H1 (cell line): Measurements from ENCODE around the gene ZNF586. TPM values are rescaled to one million over a fixed set of nuclear protein-coding genes. Genes with fewer than 3 reads are reported as not detected.
A peak's percentile ranks its signal among the peaks of the same experiment; 100 is the strongest.

ENCODE experiments used
- CTCF ChIA-PET: fragments of 300-600 bp; sonication (Branson Sonifier 250); formaldehyde crosslinking; loops from one replicate; lab custom pipeline; 2021; ENCODE audit not compliant: partially characterized antibody; lab: Charles Lee
- POLR2A ChIA-PET: fragments of 300-600 bp; sonication (Branson Sonifier 250); formaldehyde crosslinking; loops from one replicate; lab custom pipeline; 2021; ENCODE audit warnings: inconsistent platforms; ENCODE audit not compliant: partially characterized antibody; lab: Charles Lee
- DNase-seq, 2 experiments: peaks; one replicate each; pipeline versions ENCODE4 v3.0.0 to v3.0.0-alpha.2; 2010 to 2022; ENCODE audit warnings: low spot score in 2 of 2, low read depth in 1 of 2, mixed read lengths in 1 of 2
- FAIRE-seq: peaks from 2 replicates; lab custom pipeline; 2011; peaks lifted over from hg19 to GRCh38; lab: Jason Lieb, UNC
- H2AFZ ChIP-seq: 2 replicates; pipeline ENCODE4 v1.8.1; 2012; ENCODE audit warnings: low read length, inconsistent platforms
- H2AK5ac ChIP-seq: 2 replicates; pipeline ENCODE4 v1.6.1; 2013; ENCODE audit warnings: low read depth, low read length
- H2BK120ac ChIP-seq: replicated peaks from 2 replicates; pipeline ENCODE3; 2013; ENCODE audit warnings: low read depth, low read length, inconsistent platforms
- H2BK12ac ChIP-seq: 2 replicates; pipeline ENCODE4 v1.6.1; 2013; ENCODE audit warnings: low read depth, low read length
- H2BK15ac ChIP-seq: 2 replicates; pipeline ENCODE4 v1.6.1; 2013; ENCODE audit warnings: low read length
- H2BK20ac ChIP-seq: 2 replicates; pipeline ENCODE4 v1.6.1; 2013; ENCODE audit warnings: low read length
- H2BK5ac ChIP-seq: 2 replicates; pipeline ENCODE4 v1.6.1; 2013; ENCODE audit warnings: low read depth, low read length
- H3K14ac ChIP-seq: 2 replicates; pipeline ENCODE4 v1.6.1; 2013; ENCODE audit warnings: inconsistent platforms; ENCODE audit not compliant: insufficient read length
- H3K18ac ChIP-seq: 2 replicates; pipeline ENCODE4 v1.6.1; 2013; ENCODE audit warnings: low read length; ENCODE audit errors: extremely low read depth
- H3K23ac ChIP-seq: 2 replicates; pipeline ENCODE4 v1.6.1; 2013; ENCODE audit warnings: inconsistent platforms; ENCODE audit not compliant: insufficient read length
- H3K23me2 ChIP-seq: 2 replicates; pipeline ENCODE4 v1.6.1; 2013; ENCODE audit warnings: low read depth, low read length
- H3K27ac ChIP-seq: 2 replicates; pipeline ENCODE4 v1.6.1; 2011; ENCODE audit warnings: low read depth, low read length, inconsistent platforms
- H3K27me3 ChIP-seq, 4 experiments: replicated peaks in 1 of 4; 1 replicate in 1 of 4; 2 replicates in 3 of 4; pipeline versions ENCODE4 v1.6.1 to v1.8.1; 2011 to 2013; ENCODE audit warnings: low read length in 3 of 4, mild to moderate bottlenecking in 3 of 4, inconsistent platforms in 2 of 4, mixed read lengths in 2 of 4, moderate library complexity in 1 of 4; ENCODE audit not compliant: control insufficient read depth in 3 of 4, insufficient read depth in 3 of 4; ENCODE audit errors: extremely low read depth in 1 of 4
- H3K36me3 ChIP-seq, 4 experiments: 2 replicates each; pipeline versions ENCODE4 v1.6.1 to v1.8.1; 2011 to 2013; ENCODE audit warnings: mild to moderate bottlenecking in 4 of 4, low read length in 3 of 4, moderate library complexity in 2 of 4, control low read depth in 1 of 4, inconsistent platforms in 1 of 4; ENCODE audit not compliant: insufficient read depth in 4 of 4, control insufficient read depth in 2 of 4
- H3K4ac ChIP-seq: replicated peaks from 2 replicates; pipeline ENCODE3; 2013; ENCODE audit warnings: low read length, low read depth, mixed read lengths, inconsistent platforms; ENCODE audit not compliant: insufficient read length
- H3K4me1 ChIP-seq, 4 experiments: replicated peaks in 1 of 4; 1 replicate in 1 of 4; 2 replicates in 3 of 4; pipeline versions ENCODE4 v1.6.1 to v1.8.1; 2011 to 2013; ENCODE audit warnings: low read length in 3 of 4, inconsistent platforms in 2 of 4, mixed read lengths in 1 of 4; ENCODE audit not compliant: insufficient read depth in 4 of 4, control insufficient read depth in 3 of 4
- H3K4me2 ChIP-seq, 2 experiments: 2 replicates each; pipeline versions ENCODE4 v1.6.1 to v1.8.1; 2011 to 2013; ENCODE audit warnings: low read depth in 2 of 2, low read length in 2 of 2, control low read depth in 1 of 2, inconsistent platforms in 1 of 2, mild to moderate bottlenecking in 1 of 2; ENCODE audit not compliant: insufficient read depth in 1 of 2
- H3K4me3 ChIP-seq, 4 experiments: fragments of 200-600, 300-600 bp in 1 of 4; sonication (generic), shearing (Covaris generic), sonication (Bioruptor Twin) in 1 of 4; 2 replicates each; pipeline versions ENCODE4 v1.5.1 to v1.8.1; 2011 to 2016; ENCODE audit warnings: low read length in 4 of 4, low read depth in 3 of 4, control low read depth in 2 of 4, inconsistent platforms in 2 of 4, mild to moderate bottlenecking in 2 of 4, mixed read lengths in 1 of 4, moderate library complexity in 1 of 4; ENCODE audit not compliant: insufficient read depth in 2 of 4; ENCODE audit errors: extremely low read depth in 1 of 4
- H3K56ac ChIP-seq: replicated peaks from 2 replicates; pipeline ENCODE3; 2013; ENCODE audit warnings: low read depth, mild to moderate bottlenecking, mixed read lengths, low read length, inconsistent platforms; ENCODE audit not compliant: insufficient read length
- H3K79me1 ChIP-seq: 2 replicates; pipeline ENCODE4 v1.6.1; 2013; ENCODE audit warnings: low read depth, low read length, control low read depth
- H3K79me2 ChIP-seq, 2 experiments: 2 replicates each; pipeline versions ENCODE4 v1.6.1 to v1.8.1; 2012 to 2013; ENCODE audit warnings: low read length in 2 of 2, mild to moderate bottlenecking in 2 of 2, inconsistent platforms in 1 of 2; ENCODE audit not compliant: insufficient read depth in 2 of 2, control insufficient read depth in 1 of 2
- H3K9ac ChIP-seq, 4 experiments: replicated peaks in 1 of 4; 1 replicate in 1 of 4; 2 replicates in 3 of 4; pipeline versions ENCODE4 v1.6.1 to v1.8.1; 2011 to 2013; ENCODE audit warnings: low read depth in 3 of 4, low read length in 3 of 4, control low read depth in 2 of 4, mild to moderate bottlenecking in 2 of 4, moderate library complexity in 2 of 4, inconsistent platforms in 1 of 4; ENCODE audit errors: extremely low read depth in 1 of 4
- H3K9me3 ChIP-seq, 2 experiments: 2 replicates each; pipeline versions ENCODE4 v1.6.1 to v1.8.1; 2012 to 2013; ENCODE audit warnings: mild to moderate bottlenecking in 2 of 2, moderate library complexity in 2 of 2, control low read depth in 1 of 2, inconsistent platforms in 1 of 2, low read depth in 1 of 2, low read length in 1 of 2, mixed read lengths in 1 of 2; ENCODE audit not compliant: insufficient read depth in 2 of 2
- H4K20me1 ChIP-seq, 2 experiments: replicated peaks in 1 of 2; 2 replicates each; pipeline versions ENCODE3 to v1.8.1; 2011 to 2013; ENCODE audit warnings: inconsistent platforms in 2 of 2, low read length in 2 of 2, mild to moderate bottlenecking in 1 of 2; ENCODE audit not compliant: insufficient read depth in 2 of 2, control insufficient read depth in 1 of 2
- H4K5ac ChIP-seq: 2 replicates; pipeline ENCODE4 v1.6.1; 2013; ENCODE audit warnings: low read length, low read depth, mixed read lengths, inconsistent platforms; ENCODE audit not compliant: insufficient read length
- H4K8ac ChIP-seq: 2 replicates; pipeline ENCODE4 v1.8.0; 2013; ENCODE audit warnings: mild to moderate bottlenecking, moderate library complexity, low read length, inconsistent platforms; ENCODE audit not compliant: insufficient read depth; ENCODE audit errors: extremely low read depth
- H4K91ac ChIP-seq: replicated peaks from 2 replicates; pipeline ENCODE3; 2013; ENCODE audit warnings: low read length, mixed read lengths, inconsistent platforms; ENCODE audit not compliant: insufficient read length
- BCL11A ChIP-seq, 2 experiments: IDR thresholded peaks; one replicate each; pipeline ENCODE4 v1.6.1; 2011; ENCODE audit warnings: low read depth in 2 of 2, low read length in 2 of 2, mild to moderate bottlenecking in 2 of 2
- CREB1 ChIP-seq: IDR thresholded peaks from 2 replicates; pipeline ENCODE4 v1.6.1; 2012; ENCODE audit warnings: inconsistent platforms
- EGR1 ChIP-seq: IDR thresholded peaks from 2 replicates; pipeline ENCODE4 v1.6.1; 2011; ENCODE audit warnings: low read depth, low read length, borderline replicate concordance
- MAFK ChIP-seq: IDR thresholded peaks from 2 replicates; pipeline ENCODE4 v1.6.1; 2012; ENCODE audit warnings: low read depth, mild to moderate bottlenecking, improper control_type of control experiment, low read length
- MAX ChIP-seq: IDR thresholded peaks from 2 replicates; pipeline ENCODE4 v1.6.1; 2012; ENCODE audit warnings: inconsistent platforms
- TEAD4 ChIP-seq: IDR thresholded peaks from 2 replicates; pipeline ENCODE4 v1.6.1; 2012; ENCODE audit warnings: low read depth, low read length, inconsistent platforms, mixed read lengths
- WGBS, 2 experiments: shearing (Covaris generic) in 1 of 2; methylation state at CpG; one replicate each; pipeline versions ENCODE4 v1.1.6 to v1.1.7; 2013 to 2015; ENCODE audit warnings: low lambda C conversion rate in 2 of 2, mixed read lengths in 2 of 2, inconsistent platforms in 1 of 2, low coverage in 1 of 2, missing lambda C conversion rate in 1 of 2; ENCODE audit not compliant: insufficient replicate concordance in 2 of 2, insufficient coverage in 1 of 2, insufficient read length in 1 of 2; ENCODE audit errors: extremely low coverage in 1 of 2, missing lambda C conversion rate in 1 of 2; 5-methylcytosine and 5-hydroxymethylcytosine counted together
- polyA plus RNA-seq, 7 experiments: library from polyadenylated mRNA; depleted of rRNA in 3 of 7; stranded (reverse) in 5 of 7; unstranded in 2 of 7; fragments of >200 nt in 5 of 7; fragments of 200-250 nt in 2 of 7; gene quantifications; 1 replicate in 5 of 7; 2 replicates in 1 of 7; 4 replicates in 1 of 7; pipeline versions ENCODE4 v1.2.1 to v1.2.3, GENCODE V29; 2011 to 2013; ENCODE audit warnings: missing spikeins in 2 of 7, mixed read lengths in 2 of 7
- total RNA-seq: library from RNA; stranded (reverse); fragmentation: NEBNext Ultra II Directional; extraction: Animal tissue kit (Norgen Biotek cat#: 25700); gene quantifications from 2 replicates; pipeline ENCODE4 v1.2.1, GENCODE V29; 2021

Gene ZNF586
- total and polyA plus RNA-seq, 2 of the 8 experiments (the other 6 are each of a cell fraction or from before 2014, with no cell fraction given): 8.1 to 15.5 TPM

DNA sequence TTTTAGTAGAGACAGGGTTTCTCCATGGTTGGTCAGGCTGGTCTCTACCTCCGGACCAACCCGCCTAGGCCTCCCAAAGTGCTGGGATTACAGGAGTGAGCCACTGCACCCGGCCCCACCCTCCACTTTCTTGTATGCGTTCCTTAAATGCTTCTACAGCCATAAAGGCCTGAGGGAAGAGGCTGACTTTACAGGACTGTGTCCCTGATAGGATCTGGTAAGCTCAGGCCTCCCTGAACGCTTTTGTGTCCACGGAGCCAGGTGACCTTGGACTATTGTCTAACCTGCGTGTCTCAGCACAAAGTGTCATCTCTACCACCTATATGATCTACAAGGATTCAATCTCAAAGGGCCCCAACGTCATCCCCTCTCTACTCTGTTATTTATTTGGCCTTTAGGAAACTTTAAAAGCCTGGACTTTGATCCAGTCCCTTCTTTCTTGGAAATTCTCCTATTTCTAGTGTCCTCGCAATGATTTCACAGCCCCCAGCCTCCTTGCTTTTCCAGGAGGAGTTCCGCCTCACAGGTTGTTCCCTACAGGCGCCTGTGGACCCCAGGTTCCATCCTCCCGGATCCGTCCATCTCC lies 44.5 kb downstream of the ZNF586 start:
- H4K5ac ChIP-seq: no peak overlapping the region
- WGBS, 2 experiments: 30% methylated on average over 12 of the region's 13 CpGs; no CpG with 5 or more reads in 1 of the 2 experiments
- peaks cover 4% of the 10 kb centered on the region for H3K23me2 ChIP-seq
- H3K9ac ChIP-seq: peak overlapping the region; percentile 85 to 94 (median 90)
- no peak overlapping the region for H2BK120ac ChIP-seq
- H2AFZ ChIP-seq: 0 out of 2 replicates have a peak overlapping the region, but pooled peaks have one; percentile 34
- H3K14ac ChIP-seq: no peak overlapping the region
- CTCF ChIA-PET: interaction anchor here (0.6 to 1.6 kb wide), 3 partner anchors 17 to 89 kb away, joined by 3 to 4 read pairs (median 3); no protein-coding TSS in a partner anchor
- no peak for FAIRE-seq
- no peak overlapping the region; the same call in 1 of the 2 replicates for H3K27ac ChIP-seq
- H3K23ac ChIP-seq: no peak overlapping the region
- no peak overlapping the region for H4K8ac ChIP-seq
- no peaks in the 10 kb centered on the region for H3K27me3 ChIP-seq
- H2BK5ac ChIP-seq: peak overlapping the region; percentile 12; the same call in 1 of the 2 replicates
- no peak overlapping the region for H2BK15ac ChIP-seq
- DNase-seq: no peak
- H3K36me3 ChIP-seq: peaks cover 2 to 14% (median 7%) of the 10 kb centered on the region in 4 experiments; a peak in 5 of 8 replicates
- POLR2A ChIA-PET: interaction anchor here (0.7 to 3.5 kb wide), 5 partner anchors 9 to 105 kb away, joined by 3 to 36 read pairs (median 6); partner anchors contain the start of genes ZNF154 and ZNF586
- no peak overlapping the region for H3K4ac ChIP-seq
- no peaks in the 10 kb centered on the region for H3K9me3 ChIP-seq
- TF ChIP-seq EGR1 (no peak), BCL11A (IDR thresholded peaks at IDR 0.05; ENCODE audit: low read depth in 2 of 2, low read length in 2 of 2) (no peak), TEAD4 (no peak), CREB1 (no peak), MAFK (no peak), MAX (no peak)
- H3K18ac ChIP-seq: no peak overlapping the region
- H3K4me3 ChIP-seq: peak overlapping the region; percentile 84 to 99 (median 87)
- H3K79me1 ChIP-seq: 0 out of 2 replicates have a peak, but pooled peaks cover 2% of the 10 kb centered on the region
- H3K4me1 ChIP-seq: peaks cover 0 to 4% (median 3%) of the 10 kb centered on the region in 4 experiments; a peak in 5 of 7 replicates
- H3K4me2 ChIP-seq: peak overlapping the region; percentile 90 to 94
- no peak overlapping the region for H4K91ac ChIP-seq
- peaks cover 0 to 6% of the 10 kb centered on the region in 2 experiments for H4K20me1 ChIP-seq
- H2AK5ac ChIP-seq: no peak overlapping the region
- H3K79me2 ChIP-seq: peaks cover 0 to 8% of the 10 kb centered on the region in 2 experiments; a peak in 2 of 4 replicates
- no peak overlapping the region for H3K56ac ChIP-seq
- no peak overlapping the region for H2BK20ac ChIP-seq
- no peak overlapping the region for H2BK12ac ChIP-seq
